ENCODE results near the gene DYRK3.
A peak's percentile ranks its signal among the peaks of the same experiment; 100 is the strongest.

DYRK3 gene

DNA sequence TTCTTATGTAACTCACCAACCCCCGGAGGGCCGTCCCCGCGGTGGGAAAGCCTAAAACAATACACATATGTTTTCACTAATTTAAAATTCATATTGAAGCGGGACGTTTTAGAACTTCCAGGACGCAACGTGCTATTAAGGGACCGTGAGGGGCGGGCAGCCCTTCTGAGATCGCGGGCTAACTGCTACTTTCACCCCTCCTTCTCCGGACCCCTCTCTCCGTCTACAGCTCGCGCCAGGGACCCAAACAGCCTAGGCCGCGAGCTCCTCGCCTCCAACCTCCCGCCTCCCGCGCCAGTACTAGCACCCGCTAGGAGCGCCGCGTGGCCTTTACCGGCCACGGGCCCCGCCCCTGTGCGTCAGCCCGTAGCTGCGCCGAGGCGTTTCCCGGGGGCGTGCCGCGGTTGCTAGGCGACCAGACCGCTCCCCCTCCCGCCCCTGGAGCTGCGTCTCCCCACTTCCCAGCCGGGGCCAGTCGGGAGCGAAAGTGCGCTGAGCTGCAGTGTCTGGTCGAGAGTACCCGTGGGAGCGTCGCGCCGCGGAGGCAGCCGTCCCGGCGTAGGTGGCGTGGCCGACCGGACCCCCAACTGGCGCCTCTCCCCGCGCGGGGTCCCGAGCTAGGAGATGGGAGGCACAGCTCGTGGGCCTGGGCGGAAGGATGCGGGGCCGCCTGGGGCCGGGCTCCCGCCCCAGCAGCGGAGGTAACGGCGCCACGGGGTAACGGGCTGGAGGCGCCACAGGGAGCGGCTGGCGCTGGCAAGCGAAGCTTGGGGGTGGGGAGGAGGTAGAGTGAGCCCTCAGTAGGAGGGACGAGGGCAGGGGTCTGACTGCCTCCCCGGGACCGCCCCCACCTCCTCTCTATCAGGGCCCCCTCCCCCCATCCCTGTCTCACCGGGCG lies at the start of gene DYRK3:
TSS of gene DYRK3 (plus strand) at position 457 of the 898 bp plus-strand sequence. CDS start at position 625, 168 bp downstream.
- Histone ChIP-seq H3K36me3 (ENCODE audit: low read length) (no peaks in the 10 kb centered on the region), H3K9ac (ENCODE audit: low read length) (peak within 1 kb of the TSS; percentile 57), H3K4me3 (ENCODE audit: insufficient read depth, low read length, poor library complexity, severe bottlenecking) (peak within 1 kb of the TSS; percentile 59), H3K79me2 (ENCODE audit: insufficient read depth, low read length) (no peaks in the 10 kb centered on the region), H3K4me2 (ENCODE audit: low read depth, low read length, poor library complexity, severe bottlenecking) (peak within 1 kb of the TSS; percentile 79), H3K9me2 (replicated peaks; ENCODE audit: insufficient read depth, low read length) (no peaks in the 10 kb centered on the region), H3K27me3 (ENCODE audit: low read length) (no peaks in the 10 kb centered on the region), H3F3A (ENCODE audit: insufficient read depth) (peaks cover 28% of the 10 kb centered on the region), H3K27ac (ENCODE audit: low read depth, low read length) (peak within 1 kb of the TSS; percentile 20), H3K9me3 (ENCODE audit: insufficient read depth, low read length) (no peaks in the 10 kb centered on the region), H2AFZ (ENCODE audit: low read depth, low read length, severe bottlenecking) (peak within 1 kb of the TSS; percentile 90), H4K20me1 (ENCODE audit: low read depth, low read length) (no peaks in the 10 kb centered on the region)
- TF ChIP-seq EZH2phosphoT487 (conservative IDR thresholded peaks at IDR 0.05; ENCODE audit: low read length), result no peak
- TF ChIP-seq, protein P1, sequence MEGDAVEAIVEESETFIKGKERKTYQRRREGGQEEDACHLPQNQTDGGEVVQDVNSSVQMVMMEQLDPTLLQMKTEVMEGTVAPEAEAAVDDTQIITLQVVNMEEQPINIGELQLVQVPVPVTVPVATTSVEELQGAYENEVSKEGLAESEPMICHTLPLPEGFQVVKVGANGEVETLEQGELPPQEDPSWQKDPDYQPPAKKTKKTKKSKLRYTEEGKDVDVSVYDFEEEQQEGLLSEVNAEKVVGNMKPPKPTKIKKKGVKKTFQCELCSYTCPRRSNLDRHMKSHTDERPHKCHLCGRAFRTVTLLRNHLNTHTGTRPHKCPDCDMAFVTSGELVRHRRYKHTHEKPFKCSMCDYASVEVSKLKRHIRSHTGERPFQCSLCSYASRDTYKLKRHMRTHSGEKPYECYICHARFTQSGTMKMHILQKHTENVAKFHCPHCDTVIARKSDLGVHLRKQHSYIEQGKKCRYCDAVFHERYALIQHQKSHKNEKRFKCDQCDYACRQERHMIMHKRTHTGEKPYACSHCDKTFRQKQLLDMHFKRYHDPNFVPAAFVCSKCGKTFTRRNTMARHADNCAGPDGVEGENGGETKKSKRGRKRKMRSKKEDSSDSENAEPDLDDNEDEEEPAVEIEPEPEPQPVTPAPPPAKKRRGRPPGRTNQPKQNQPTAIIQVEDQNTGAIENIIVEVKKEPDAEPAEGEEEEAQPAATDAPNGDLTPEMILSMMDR (IDR thresholded peaks at IDR 0.05; ENCODE audit: insufficient read depth, low read length, poor library complexity, severe bottlenecking), result no peak

- H3K9me3 ChIP-seq (ENCODE audit: insufficient read depth, low read length), result no peaks in the 10 kb centered on the region
- H3K36me3 ChIP-seq (ENCODE audit: low read length), result peaks cover 3% of the 10 kb centered on the region; the same call in 1 of the 2 replicates
- H3K4me3 ChIP-seq (ENCODE audit: insufficient read depth, low read length, poor library complexity, severe bottlenecking), result no peak overlapping the region
- H4K20me1 ChIP-seq (ENCODE audit: low read depth, low read length), result no peaks in the 10 kb centered on the region
- H3K4me2 ChIP-seq (ENCODE audit: low read depth, low read length, poor library complexity, severe bottlenecking), result no peak overlapping the region
- TF ChIP-seq EZH2phosphoT487 (conservative IDR thresholded peaks at IDR 0.05; ENCODE audit: low read length), result no peak
- TF ChIP-seq, protein P1 (IDR thresholded peaks at IDR 0.05; ENCODE audit: insufficient read depth, low read length, poor library complexity, severe bottlenecking), result no peak
- H3K27ac ChIP-seq (ENCODE audit: low read depth, low read length), result no peak overlapping the region
- H3K9ac ChIP-seq (ENCODE audit: low read length), result no peak overlapping the region
- H3K9me2 ChIP-seq (replicated peaks; ENCODE audit: insufficient read depth, low read length), result no peaks in the 10 kb centered on the region
- H2AFZ ChIP-seq (ENCODE audit: low read depth, low read length, severe bottlenecking), result no peak overlapping the region
- H3K27me3 ChIP-seq (ENCODE audit: low read length), result no peaks in the 10 kb centered on the region
- H3F3A ChIP-seq (ENCODE audit: insufficient read depth), result no peaks in the 10 kb centered on the region
- H3K79me2 ChIP-seq (ENCODE audit: insufficient read depth, low read length), result no peaks in the 10 kb centered on the region
These were observed 48.6 kb upstream of the DYRK3 start for GRCh38 chr1:206586501-206587445.

GRCh38 chr1:206587904-206588303 lies 47.4 kb upstream of the DYRK3 start:
- Histone ChIP-seq H3K27me3 (ENCODE audit: low read length) (no peaks in the 10 kb centered on the region), H3K36me3 (ENCODE audit: low read length) (peaks cover 3% of the 10 kb centered on the region; the same call in 1 of the 2 replicates), H3K9me3 (ENCODE audit: insufficient read depth, low read length) (no peaks in the 10 kb centered on the region), H3K79me2 (ENCODE audit: insufficient read depth, low read length) (no peaks in the 10 kb centered on the region), H3K9ac (ENCODE audit: low read length) (no peak overlapping the region), H3K4me3 (ENCODE audit: insufficient read depth, low read length, poor library complexity, severe bottlenecking) (no peak overlapping the region), H2AFZ (ENCODE audit: low read depth, low read length, severe bottlenecking) (no peak overlapping the region), H3K27ac (ENCODE audit: low read depth, low read length) (no peak overlapping the region), H3K9me2 (replicated peaks; ENCODE audit: insufficient read depth, low read length) (no peaks in the 10 kb centered on the region), H3K4me2 (ENCODE audit: low read depth, low read length, poor library complexity, severe bottlenecking) (no peak overlapping the region), H3F3A (ENCODE audit: insufficient read depth) (no peaks in the 10 kb centered on the region), H4K20me1 (ENCODE audit: low read depth, low read length) (no peaks in the 10 kb centered on the region)
- TF ChIP-seq EZH2phosphoT487 (conservative IDR thresholded peaks at IDR 0.05; ENCODE audit: low read length), result no peak
- TF ChIP-seq, protein P1 (IDR thresholded peaks at IDR 0.05; ENCODE audit: insufficient read depth, low read length, poor library complexity, severe bottlenecking), result no peak
